Measurements from ENCODE around the gene PGLYRP2.

PGLYRP2 gene

GRCh38 chr19:15425321-15425950 lies 53.9 kb downstream of the PGLYRP2 start:
- no peak for DNase-seq (ENCODE audit: low read depth in 2 of 2)

DNA sequence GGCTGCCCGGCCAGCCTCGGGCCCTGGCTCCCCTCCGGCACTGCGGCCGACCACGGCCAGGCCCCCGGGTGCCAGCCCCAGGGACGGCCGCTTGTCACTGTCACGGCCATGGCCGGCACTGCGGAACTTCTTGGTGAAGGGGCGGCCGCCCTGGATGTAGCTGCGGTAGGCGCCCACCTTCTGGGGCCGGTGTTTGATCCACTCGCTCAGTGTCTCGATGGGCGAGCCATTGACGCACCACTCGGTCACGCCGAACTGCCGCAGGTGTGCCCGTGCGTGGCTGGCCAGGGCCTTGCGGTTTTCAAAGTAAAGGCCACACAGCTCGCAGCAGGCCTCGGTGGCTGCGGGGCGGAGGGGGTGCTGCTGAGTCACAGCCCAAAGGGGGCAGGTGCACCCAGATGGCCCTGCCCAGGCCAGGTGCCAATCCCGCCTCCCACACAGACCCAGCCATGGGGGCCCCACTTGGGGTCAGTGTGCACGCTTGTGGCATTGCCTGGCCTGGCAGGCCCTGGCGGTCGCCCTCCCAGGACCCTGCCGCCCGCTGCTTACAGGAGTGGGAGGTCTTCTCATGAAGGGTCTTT lies 54.5 kb downstream of the PGLYRP2 start:
- DNase-seq (ENCODE audit: low read depth in 2 of 2) = no peak

GRCh38 chr19:15424121-15424520 lies 55.2 kb downstream of the PGLYRP2 start:
- DNase-seq (ENCODE audit: low read depth in 2 of 2) = no peak

DNA sequence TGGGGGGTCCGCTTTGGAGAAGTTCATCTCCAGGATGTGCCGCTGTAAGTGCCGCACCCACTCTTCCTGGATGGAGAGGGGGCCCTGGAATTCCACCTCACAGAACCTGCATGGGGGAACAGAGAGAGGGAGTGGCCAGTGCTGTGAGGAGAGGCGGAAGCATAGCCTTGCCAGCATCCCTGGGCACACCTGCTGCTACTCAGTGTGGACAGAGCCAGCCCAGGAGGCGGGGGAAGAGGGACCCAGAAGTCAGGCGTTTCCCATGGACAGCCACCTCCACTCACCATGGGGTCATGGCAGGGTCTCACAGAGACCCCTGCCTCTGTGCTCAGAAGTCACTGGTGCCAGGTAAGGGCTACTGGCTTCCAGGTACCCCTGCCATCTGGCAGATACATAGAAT lies 56.2 kb downstream of the PGLYRP2 start:
- no peak for DNase-seq (ENCODE audit: low read depth in 2 of 2)

DNA sequence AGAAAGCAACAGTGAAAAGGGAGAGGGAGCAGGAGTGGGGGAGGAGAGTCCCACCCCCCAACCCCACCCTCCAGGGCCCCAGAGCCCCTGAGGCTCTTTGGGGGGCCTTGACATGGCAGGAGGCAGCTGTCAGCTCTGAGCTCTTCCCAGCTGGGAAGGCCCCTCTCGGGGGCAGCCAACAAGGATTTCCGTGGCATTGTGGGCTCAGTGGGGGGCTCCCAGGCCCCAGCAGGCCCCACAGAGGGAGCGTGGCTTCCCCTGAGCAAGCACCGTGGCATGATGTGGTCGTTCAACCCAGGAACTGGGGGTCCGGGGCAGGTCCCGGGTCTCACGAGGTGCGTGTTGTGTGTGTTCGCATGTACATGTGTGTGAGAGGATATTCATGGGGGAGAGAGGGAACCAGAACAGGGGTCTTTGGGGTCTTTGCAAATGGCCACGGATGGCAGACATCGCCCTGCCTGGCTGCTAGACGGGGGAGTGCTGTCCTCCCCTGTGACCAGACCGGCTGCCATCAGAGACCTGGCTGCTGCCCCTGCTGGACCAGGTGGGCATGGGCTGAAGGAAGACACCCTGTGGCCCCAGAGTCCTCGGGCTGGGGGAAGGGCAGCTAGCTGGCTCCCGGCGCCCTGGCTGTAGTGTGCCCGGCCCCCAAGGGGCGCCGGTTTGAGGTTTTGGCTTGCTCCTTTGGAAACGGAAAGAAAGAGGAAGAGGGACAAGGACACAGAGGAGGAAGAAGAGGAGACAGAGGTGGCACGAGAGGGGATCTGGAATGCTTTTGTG lies 56.8 kb downstream of the PGLYRP2 start:
- no peak for DNase-seq (ENCODE audit: low read depth in 2 of 2)

- no peak for DNase-seq (ENCODE audit: low read depth in 2 of 2)
Observed at GRCh38 chr19:15421721-15422260, 57.5 kb downstream of the PGLYRP2 start.

DNA sequence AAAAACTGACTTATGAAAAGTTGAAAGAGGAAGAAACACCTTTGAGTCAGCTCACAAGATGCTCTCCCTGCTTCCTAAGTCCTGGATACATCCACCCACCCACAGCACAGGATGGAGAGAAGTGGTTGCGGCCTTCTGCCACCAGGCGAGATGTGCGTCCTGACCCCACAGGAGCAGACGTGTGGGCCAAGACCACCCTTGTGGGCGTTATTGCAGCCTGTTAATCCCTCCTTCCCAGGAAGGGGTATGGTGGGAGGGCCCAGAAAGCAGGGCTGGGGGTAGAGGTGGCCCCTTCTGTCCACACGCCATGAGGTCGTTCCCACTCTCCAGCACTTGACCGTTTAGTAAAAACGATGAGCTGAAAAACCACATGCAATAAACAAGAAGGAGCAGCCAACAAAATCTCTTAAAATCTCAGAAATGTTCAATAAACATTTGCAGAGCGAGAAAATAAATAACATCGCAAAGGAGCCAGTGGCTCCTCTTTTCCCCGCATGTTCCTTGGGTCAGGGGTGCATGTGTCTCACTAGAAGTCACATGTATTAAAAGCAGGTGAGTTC lies 58.1 kb downstream of the PGLYRP2 start:
- DNase-seq (ENCODE audit: low read depth in 2 of 2) = no peak

GRCh38 chr19:15419413-15420025 lies 59.8 kb downstream of the PGLYRP2 start:
- no peak for DNase-seq (ENCODE audit: low read depth in 2 of 2)

All from stimulated activated CD4-positive, alpha-beta T cell treated with anti-CD3 and anti-CD28 coated beads, Interleukin-12 subunit alpha, Interleukin-12 subunit beta, amount 100 ng/mL, for 24 hours (primary cell).